Midbrain (tissue), 1 donor: ENCODE results near the gene ANKHD1.
"Not testable (repeated sequence)": the region's sequence is repeated elsewhere in the genome, so short reads cannot be mapped to it uniquely, and the experiment has no call there.

Experiments
- DNase-seq: peaks from one replicate; lab custom pipeline; 2025; lab: John Stamatoyannopoulos, UW

Gene ANKHD1

GRCh38 chr5:140565024-140565779, 163.6 kb downstream of the ANKHD1 start:
- no peak for DNase-seq

- no peak for DNase-seq
These were observed 164.1 kb downstream of the ANKHD1 start for GRCh38 chr5:140565780-140566095.

- no peak for DNase-seq
These were observed 165.0 kb downstream of the ANKHD1 start for GRCh38 chr5:140566665-140567064.

- no peak for DNase-seq
These were observed 165.6 kb downstream of the ANKHD1 start for GRCh38 chr5:140567136-140567818.

GRCh38 chr5:140567871-140568270, 166.2 kb downstream of the ANKHD1 start:
- no peak for DNase-seq

GRCh38 chr5:140568443-140569063, 166.9 kb downstream of the ANKHD1 start:
- no peak for DNase-seq

- no peak for DNase-seq
These were observed 167.6 kb downstream of the ANKHD1 start for GRCh38 chr5:140569197-140569596.

- DNase-seq = no peak
These were observed 168.4 kb downstream of the ANKHD1 start for GRCh38 chr5:140570058-140570457.

- DNase-seq = no peak
These were observed 168.9 kb downstream of the ANKHD1 start for GRCh38 chr5:140570488-140570887.

- DNase-seq = no peak
These were observed 169.5 kb downstream of the ANKHD1 start for GRCh38 chr5:140571105-140571504.

GRCh38 chr5:140573683-140574082, 172.1 kb downstream of the ANKHD1 start:
- DNase-seq = no peak

- DNase-seq = no peak
These were observed 172.5 kb downstream of the ANKHD1 start for GRCh38 chr5:140574165-140574564.

- peak; percentile 14 for DNase-seq
These were observed 173.7 kb downstream of the ANKHD1 start for GRCh38 chr5:140575309-140575708.

GRCh38 chr5:140576776-140577201, 175.2 kb downstream of the ANKHD1 start:
- DNase-seq = no peak

- not testable (repeated sequence) for DNase-seq
These were observed 177.6 kb downstream of the ANKHD1 start for GRCh38 chr5:140579188-140579747.

- no peak for DNase-seq
These were observed 185.9 kb downstream of the ANKHD1 start for GRCh38 chr5:140587495-140587894.

- DNase-seq = no peak
These were observed 186.9 kb downstream of the ANKHD1 start for GRCh38 chr5:140588311-140589070.
